HG03060 (cell line): Measurements from ENCODE around the gene PYM1.
A peak's percentile ranks its signal among the peaks of the same experiment; 100 is the strongest.

ENCODE experiments used
- ATAC-seq: cut with Tn5 transposase; IDR thresholded peaks from one replicate; pipeline ENCODE4 v1.9.1; 2021; ENCODE audit warnings: low read depth, moderate number of reproducible peaks; ENCODE audit not compliant: unreplicated experiment

PYM1 gene

DNA sequence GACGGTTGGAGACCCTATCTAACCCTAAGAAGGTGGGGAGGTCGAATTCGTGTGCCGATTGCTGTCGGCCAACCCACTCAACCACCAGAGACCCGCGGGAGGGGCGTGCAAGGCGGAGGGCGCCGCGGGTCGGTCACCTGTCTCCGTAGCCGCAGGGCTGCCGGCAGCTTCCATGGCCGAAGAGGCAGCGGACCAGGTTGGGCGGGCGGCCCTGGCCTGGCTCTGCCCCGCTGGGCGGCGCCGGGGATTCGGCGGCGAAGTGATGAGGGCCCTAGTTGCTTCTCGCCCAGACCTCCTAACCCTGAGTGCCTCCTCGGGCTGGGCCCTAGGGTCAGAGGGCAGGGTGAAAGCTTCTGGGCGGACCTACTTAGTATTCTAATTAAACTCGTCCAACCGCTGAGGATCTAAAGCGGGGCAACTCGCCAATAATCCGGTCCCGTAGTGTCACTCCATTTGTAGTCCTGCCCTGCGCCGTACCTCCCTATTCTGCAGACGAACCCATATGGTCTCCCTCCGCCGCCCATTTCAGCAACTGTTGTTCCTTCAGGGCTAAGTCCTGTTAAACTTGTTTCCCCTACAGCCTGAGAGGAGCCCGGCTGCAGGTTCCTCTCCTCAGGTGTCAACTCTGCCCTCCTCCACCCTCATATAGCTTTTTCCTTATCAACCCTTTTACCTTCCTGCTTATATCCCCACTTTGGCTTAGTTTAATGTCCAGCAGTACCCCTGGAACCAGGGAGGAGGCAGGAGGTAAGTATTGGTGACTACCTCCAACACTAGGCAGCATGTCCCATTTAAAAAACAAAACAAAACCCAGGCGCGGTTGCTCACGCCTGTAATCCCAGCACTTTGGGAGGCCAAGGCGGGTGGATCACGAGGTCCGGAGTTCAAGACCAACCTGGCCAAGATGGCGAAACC lies at the start of gene PYM1:
PYM1 (minus strand) TSS at position 307 of the 915 bp plus-strand sequence; CDS start at position 174, 133 bp downstream.
- ATAC-seq, result peak; percentile 36

DNA sequence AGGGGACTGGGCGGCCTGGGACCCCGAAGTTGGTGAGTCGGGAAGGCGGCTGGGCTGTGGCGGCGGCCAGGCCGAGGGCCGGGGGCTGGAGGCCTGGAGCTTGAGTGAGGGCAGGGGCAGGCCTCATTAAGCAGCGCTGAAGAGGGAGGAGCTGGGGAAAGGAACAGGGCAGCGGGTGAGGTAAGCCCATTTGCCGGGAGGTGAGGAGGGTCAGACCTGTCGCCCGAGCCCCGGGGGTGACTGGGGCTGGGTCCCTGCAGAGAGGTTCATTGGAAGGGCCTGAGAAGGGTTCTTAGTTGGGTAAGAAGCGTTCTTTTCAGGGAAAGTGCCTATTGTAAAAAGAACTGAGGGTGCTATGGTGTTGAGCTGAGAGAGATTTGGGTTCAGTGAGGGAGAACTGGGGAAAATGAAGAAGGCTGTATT lies 46.6 kb upstream of the PYM1 start:
- no peak for ATAC-seq

DNA sequence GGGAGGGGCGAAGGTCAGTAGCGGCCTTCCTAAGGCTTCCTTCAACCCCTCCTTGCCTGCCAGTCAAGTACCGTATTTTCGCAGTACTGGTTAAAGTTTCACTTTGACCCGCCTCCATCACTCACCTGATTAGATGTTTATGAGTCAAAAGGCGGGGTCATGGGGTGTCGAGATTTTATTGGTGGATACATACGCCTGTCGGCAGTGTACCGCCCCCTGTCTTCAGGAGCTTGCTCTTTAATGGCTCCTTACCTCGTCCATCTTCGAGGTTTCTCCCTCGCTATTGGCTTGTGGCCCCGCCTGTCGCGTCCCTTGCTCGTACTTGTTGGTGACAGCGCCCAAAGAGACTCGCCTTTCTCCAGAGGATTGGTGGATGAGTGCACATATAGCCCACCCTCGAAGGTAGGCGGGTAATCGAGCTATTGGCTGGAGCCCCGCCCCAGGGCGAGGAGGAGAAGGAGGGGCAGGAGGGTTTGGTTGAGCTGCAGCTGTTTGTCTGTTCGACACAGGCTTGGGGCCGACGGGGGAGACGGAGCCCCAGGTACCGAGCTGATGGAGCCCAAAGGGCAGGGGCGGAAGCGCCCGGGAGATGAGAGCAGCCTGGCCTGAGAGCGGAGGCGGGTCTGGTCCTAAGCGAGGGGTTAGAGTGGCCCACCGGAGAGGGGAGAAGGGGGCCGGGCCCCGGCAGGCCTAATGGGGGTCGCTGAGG lies 46.1 kb upstream of the PYM1 start, which contains the start of gene RAB5B:
RAB5B (plus strand) TSS at position 480 of the 709 bp plus-strand sequence. CDS start 12,883 bp downstream, outside the sequence.
- ATAC-seq, result peak; percentile 86

DNA sequence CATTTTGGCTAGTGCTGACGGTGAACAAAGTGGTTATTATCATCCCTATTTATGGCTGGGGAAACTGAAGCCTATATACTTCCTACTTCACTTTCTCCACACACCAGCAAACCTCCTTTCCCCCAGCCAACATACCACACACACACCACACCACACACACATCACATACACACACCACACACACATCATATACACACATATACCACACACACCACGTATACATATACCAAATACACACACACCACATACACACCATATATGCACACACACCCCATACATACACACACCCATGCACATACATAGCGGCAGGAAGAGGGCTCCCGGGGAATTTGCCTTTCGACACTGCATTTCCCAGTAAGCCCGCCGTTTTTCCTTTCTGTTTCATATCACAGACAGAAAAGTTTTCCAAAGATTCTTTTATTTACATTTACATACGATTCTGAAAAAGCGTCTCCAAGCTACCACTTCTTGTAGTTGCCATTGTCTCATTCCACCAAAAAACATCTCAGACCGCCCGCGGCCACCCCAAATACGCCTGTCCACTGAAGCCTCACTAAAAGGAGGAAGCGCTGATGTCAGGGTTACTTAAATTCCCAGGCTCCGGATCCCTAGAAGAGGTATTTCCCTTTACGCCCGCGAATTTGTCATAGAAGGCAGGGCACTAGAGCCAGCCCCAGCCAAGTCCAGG lies 45.4 kb upstream of the PYM1 start:
- ATAC-seq, result no peak

DNA sequence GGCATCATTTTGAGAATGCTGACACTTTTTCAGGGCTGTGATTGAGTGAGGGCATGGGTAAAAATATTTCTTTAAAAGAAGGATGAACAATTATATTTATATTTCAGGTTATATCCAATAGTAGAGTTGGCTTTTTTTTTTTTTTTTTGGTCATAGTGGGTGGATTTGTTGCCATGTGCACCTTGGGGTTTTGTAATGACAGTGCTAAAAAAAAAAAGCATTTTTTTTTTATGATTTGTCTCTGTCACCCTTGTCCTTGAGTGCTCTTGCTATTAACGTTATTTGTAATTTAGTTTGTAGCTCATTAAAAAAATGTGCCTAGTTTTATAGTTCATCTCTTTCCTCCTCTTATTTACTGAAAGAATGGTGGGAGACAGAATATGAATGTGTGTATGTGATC lies 44.8 kb upstream of the PYM1 start:
- ATAC-seq, result no peak

DNA sequence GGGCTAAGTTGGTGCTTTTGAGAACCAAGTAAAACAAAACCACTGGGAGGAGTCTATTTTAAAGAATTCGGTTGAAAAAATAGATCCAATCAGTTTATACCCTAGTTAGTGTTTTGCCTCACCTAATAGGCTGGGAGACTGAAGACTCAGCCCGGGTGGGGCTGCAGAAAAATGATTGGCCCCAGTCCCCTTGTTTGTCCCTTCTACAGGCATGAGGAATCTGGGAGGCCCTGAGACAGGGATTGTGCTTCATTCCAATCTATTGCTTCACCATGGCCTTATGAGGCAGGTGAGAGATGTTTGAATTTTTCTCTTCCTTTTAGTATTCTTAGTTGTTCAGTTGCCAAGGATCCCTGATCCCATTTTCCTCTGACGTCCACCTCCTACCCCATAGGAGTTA lies 44.3 kb upstream of the PYM1 start:
- ATAC-seq, result no peak

DNA sequence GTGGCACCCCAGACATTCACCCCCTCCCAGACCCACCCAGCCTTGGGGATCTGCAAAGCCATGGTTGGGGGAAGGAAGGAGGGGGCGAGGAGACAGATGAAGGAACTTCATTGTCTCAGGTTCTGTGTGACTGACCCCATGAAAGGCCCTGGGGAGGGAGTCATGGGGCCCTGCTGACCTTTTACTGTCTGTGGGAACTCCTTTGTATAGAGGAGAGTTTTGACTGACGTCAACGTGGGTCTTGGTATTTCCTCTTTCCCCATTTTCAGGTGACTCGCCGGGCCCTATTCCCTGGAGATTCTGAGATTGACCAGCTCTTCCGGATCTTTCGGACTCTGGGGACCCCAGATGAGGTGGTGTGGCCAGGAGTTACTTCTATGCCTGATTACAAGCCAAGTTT lies 43.1 kb upstream of the PYM1 start:
- ATAC-seq, result no peak

DNA sequence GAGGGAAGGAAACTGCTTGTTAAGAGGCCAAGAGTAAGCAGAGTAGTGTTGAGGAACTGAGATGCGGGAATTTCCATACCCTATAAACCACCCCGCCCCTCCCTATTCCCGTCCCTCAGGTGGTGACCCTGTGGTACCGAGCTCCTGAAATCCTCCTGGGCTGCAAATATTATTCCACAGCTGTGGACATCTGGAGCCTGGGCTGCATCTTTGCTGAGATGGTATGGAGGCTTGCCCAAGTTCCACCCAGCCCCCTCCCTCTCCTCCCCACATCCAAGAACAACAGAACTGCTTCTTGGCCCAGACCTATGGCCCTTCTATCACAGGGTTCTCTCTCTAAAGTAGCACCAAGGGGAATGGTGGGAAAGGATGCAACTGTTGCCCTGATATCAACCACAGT lies 41.7 kb upstream of the PYM1 start:
- no peak for ATAC-seq

DNA sequence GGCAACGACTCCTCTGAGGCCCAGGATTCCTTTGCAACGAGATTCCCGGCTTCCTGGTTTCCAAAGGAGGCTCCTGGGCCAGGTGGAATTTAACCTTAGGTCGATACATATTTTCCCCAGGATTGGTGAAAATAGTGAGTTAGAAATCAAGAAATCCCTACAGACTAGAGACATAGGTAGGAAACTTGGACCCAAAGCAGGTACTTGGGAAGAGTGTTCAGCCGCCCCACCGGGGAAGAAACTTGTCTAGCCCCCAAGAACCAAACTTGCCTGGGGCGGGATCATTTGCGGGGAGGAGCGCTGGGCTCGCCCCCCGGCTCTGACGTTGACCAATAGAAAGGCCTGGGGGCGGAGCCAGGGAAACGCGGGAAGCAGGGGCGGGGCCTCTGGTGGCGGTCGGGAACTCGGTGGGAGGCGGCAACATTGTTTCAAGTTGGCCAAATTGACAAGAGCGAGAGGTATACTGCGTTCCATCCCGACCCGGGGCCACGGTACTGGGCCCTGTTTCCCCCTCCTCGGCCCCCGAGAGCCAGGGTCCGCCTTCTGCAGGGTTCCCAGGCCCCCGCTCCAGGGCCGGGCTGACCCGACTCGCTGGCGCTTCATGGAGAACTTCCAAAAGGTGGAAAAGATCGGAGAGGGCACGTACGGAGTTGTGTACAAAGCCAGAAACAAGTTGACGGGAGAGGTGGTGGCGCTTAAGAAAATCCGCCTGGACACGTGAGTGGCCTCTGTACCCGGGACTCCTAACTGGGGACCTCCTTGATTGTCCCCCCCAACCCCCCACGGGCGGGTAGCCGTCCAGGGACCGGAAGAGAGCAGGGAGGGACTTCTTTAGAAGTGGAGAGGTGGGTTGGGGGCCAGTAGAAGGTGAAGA lies 39.0 kb upstream of the PYM1 start, which contains the start of gene CDK2:
CDK2 (plus strand) TSS at position 423 of the 874 bp plus-strand sequence; CDS start at position 602, 179 bp downstream.
- ATAC-seq, result peak; percentile 61

DNA sequence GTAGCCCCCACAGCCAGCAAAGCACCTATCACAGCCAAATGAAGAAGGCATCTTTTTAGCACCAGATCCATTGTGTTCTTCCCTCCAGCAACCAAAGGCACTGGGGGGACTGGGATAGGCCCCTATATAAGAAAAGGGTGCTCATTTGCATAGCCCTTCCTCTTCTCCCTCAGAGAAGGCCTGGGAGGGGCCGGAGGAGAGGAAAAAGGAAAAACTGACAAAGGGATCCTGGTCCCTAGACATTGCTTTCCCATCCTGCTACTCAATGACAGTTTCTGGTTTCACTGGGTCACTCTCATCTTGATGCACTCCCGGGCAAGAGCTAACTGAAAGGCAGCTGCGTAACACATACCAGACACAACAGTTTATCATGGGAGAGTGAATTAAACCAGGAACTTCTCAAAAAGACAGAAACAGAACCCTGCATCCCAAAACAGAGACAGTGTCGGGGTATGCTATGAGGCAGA lies 38.3 kb upstream of the PYM1 start, which contains the start of gene PMEL:
PMEL (minus strand) TSS at position 102 of the 467 bp plus-strand sequence; CDS start at position 71, 31 bp downstream.
- ATAC-seq, result no peak

DNA sequence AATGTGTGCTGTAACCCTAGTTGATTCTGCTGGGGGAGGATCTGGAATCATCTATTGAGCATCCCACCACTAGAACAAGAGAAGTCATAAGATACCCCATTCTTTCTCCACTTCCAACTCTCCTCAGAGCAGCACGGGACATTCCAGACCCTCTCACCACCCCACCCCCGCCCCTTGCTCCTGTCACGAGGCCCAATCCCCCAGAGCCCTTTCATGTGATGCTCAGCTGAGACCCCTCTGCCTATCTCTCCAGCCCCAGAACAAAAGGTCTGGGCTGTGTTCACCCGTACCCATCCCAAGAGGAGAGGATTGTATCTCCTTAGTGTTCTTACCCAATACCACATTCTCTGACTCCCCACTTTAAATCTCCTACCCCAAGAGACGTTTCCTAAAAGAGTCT lies 37.5 kb upstream of the PYM1 start:
- ATAC-seq, result no peak

DNA sequence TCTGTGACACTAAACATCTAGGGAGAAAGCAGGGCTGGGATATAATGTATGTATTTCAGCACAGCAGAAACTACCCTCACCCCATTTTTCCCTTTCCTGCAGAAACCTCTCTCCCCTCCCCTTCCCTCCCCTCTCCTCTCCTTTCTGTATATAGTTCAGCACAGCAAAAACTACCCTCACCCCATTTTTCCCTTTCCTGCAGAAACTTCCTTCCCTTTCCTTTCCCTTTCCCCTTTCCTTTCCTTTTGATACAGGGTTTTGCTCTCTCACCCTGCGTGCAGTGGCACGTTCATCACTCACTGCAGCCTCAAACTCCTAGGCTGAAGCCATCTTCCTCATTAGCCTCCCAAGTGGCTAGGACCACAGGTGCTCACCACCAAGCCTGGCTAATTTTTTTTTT lies 36.1 kb upstream of the PYM1 start:
- ATAC-seq, result no peak

DNA sequence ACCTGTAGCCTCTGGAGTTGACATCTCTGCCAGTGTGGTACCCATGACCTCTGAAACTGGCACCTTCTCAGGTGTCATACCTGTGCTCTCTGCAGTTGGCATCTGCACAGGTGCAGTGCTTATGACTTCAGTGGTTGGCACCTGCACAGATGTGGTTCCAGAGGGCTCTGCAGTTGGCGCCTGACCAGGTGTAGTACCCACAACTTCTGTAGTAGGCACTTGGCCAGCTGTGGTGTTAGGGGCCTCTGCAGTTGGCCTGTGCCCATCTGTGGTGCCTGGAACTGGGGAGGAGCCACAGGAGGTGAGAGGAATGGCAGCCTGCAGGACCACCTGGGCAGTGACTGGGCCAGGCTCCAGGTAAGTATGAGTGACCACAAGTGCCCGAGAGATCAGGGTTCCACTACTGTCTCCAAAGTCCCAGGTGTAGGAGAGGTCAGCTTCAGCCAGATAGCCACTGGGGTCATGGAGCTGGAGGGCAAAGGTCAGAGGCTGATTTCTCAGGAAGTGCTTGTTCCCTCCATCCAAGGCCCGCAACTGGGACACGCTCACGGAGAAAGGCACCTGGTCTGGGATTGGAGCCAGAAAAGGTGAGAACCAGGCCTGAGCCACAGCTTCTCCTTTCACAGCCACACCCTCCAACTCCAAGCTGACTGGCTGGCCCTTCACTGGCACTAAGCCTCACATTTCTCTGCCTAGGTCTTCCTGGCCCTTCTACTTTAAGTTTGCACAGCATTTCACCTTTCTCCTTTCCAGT lies 29.6 kb upstream of the PYM1 start:
- ATAC-seq, result no peak

DNA sequence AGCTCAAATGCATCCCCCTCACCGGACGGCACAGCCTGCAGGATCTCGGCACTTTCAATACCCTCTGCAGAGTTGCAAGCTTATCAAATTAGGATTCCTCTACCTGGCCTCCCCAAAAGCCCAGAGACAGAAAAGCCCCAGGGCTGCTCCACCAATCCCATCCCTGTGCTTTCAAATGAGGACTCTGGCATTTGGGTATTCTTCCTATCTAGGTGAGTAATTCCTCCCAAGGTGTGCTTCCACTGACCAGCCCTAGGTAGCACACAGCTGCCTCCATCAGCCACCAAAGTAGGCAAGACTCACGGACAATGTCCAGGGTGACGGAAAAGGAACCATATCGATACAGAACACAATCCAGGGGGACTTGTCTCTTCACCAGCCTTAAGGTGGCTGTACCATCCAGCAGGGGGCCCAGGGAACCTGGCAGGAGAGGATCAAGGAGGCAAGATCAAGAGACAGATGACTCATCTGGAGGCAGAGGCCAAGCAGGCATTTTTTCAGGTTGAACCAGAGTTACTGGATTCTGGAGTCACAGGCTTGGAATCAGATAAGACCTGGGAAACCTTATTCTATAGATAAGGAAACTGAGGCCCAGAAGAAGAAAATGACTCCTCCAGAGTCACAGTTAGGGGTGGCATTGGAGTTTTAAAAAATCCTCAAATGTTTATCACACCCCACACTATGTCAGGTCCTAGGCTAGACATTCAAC lies 28.3 kb upstream of the PYM1 start:
- no peak for ATAC-seq

DNA sequence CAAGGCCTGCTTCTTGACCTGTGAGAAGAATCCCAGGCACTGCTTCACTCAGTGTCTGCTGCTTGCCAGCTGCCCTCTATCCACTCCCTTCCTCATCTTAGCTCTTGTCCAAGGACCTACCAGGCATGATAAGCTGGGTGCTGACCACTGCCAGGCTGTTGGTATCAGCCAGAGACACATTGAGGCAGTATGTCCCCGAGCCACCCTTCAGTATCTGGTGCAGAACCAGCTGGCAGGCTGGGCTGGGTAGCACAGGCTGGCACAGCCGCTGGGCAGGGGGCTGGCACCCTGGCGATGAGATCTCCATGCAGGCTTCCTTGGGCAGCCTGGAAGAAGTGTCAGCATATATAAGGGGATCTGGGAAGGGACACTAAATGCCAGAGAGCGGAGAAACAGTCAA lies 27.6 kb upstream of the PYM1 start:
- no peak for ATAC-seq

DNA sequence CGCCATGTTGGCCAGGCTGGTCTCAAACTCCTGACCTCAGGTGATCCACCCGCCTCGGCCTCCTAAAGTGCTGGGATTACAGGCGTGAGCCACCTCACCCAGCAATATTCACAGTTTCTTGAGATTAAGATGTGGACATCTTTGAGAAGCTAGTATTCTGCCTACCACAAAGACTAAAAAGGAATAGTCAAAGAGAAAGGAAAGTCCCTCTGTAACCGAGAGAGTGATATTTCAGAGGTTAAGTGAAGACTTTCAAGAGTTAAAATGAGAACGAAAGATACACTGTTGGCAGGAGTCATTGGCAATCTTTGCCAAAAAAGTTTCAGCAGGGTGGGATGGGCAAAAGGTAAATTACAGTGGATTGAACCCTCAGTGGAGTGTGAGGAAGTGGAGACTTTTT lies 18.9 kb upstream of the PYM1 start:
- ATAC-seq, result no peak

DNA sequence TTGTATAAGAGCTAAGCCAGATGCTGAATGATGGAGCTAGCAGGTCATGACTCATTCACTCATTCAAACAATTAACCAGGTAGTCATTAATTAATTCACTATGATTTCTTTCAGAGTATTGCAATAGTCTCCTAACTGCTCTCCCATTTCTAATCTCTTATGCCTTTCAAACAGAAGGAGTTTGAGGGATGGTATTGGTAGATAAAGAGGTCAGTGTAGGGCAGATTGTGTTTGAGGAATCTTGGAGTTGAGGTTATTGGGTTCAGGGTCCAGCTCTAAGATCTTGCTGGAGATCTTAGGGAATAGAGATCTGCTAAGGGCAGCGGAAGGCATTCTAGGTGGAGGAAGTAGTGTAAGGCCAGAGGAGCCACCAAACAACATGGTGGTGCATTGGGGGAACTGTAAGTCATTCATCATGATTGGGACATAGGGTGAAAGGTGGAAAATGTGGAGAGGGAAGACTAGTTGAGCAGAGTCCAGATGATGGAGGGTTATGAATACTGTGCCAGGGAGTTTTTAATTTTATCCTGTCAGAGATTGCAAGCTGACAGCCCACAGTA lies 15.0 kb upstream of the PYM1 start:
- ATAC-seq, result no peak

DNA sequence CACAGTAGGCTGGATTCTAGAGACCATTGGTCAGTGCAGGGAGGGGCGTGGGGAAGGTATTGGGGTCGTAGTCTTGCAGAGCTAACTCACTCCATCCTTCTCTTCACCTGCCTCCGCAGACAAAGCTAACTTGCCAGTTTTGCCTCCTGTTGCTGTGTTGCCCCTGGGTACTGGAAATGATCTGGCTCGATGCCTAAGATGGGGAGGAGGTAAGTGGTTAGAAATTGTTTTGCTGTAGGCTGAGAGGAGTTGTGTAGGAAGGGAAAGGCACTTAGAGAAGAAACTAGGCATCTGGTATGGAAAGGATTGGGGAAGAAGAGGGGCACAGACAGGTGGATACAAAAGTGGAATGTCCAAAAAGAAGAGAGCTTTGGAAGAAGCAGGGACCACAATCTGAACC lies 14.4 kb upstream of the PYM1 start:
- ATAC-seq, result no peak
